Kasumi-1 (cell line): ENCODE results near the gene OSCP1.
A peak's percentile ranks its signal among the peaks of the same experiment; 100 is the strongest.
"Not testable (repeated sequence)": the region's sequence is repeated elsewhere in the genome, so short reads cannot be mapped to it uniquely, and the experiment has no call there.

Experiments used
- DNase-seq, 2 experiments: peaks; one replicate each; lab custom pipeline; 2025; lab: John Stamatoyannopoulos, UW

OSCP1 gene, protein sequence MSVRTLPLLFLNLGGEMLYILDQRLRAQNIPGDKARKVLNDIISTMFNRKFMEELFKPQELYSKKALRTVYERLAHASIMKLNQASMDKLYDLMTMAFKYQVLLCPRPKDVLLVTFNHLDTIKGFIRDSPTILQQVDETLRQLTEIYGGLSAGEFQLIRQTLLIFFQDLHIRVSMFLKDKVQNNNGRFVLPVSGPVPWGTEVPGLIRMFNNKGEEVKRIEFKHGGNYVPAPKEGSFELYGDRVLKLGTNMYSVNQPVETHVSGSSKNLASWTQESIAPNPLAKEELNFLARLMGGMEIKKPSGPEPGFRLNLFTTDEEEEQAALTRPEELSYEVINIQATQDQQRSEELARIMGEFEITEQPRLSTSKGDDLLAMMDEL

DNA sequence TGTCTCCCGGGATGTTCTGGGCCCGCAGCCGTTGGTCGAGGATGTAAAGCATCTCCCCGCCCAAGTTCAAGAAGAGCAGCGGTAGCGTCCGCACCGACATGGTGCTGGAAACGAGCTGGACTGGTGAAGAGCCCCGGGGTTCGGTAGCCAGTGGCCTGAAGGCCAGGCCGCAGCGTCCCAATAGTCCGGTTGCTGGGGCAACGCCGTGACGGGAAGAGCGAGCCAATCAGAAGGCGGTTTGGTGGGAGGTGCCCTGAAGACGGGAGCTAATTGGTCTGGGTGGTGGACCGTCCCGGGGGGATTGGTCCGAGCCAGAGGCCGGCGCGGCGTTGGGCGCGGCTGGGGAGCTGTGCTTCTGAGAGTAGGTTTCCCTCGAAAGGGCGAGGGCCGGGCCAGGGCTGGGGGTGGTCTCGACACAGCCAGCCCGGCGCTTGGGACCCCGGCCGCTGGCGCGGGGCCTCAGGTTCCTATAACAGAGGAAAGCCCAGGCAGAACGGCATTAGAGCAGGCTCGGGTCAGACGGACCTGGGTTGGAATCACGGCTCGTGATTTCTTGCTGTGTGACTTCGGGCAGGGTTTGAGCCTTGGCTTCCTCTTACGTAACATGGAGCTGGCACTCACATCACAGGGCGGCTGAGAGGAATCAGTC is at the start of gene OSCP1:
TSS of gene OSCP1 (minus strand) at position 182 of the 649 bp plus-strand sequence. CDS start at position 100, 82 bp downstream.
- peak; percentile 52 to 64 for DNase-seq

GRCh38 chr1:36497207-36497606 is 47.0 kb upstream of the OSCP1 start:
- no peak for DNase-seq

GRCh38 chr1:36494971-36495370 is 44.7 kb upstream of the OSCP1 start:
- no peak for DNase-seq

DNA sequence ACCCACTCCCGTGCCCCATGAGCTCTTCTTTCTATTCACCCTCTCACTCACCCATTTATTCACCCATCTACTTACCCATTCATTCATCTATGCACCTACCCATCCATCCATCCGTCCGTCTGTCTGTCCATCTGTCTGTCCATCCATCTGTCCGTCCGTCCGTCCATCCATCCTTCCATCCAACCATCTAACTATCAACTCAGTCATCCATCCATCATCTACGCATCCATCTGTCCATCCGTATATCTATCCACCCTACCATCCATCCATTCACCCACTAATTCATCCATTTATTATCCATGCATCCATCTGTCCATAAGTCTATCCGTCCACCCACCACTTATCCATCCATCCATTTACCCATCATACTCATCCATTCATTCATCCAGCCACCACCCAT is 43.3 kb upstream of the OSCP1 start:
- DNase-seq = no peak

DNA sequence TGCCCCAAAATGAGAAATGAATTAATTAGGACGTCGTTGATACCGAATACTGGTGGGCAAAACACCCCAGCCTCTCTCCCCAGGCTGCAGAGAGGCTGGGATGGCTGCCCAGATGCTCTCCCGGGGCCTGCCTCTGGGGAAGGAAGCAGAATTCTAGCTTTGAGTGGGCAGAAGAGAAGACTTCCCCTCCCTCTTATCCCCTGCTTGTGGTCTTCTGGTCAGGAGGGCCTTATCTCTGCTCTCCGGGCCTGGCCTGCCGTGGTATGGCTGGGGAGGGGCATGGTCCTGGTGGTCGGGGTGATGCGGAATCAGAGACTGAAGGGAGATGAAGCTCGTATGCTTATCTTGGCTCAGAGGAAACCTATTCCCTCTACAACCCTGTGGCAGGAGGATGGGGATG is 42.2 kb upstream of the OSCP1 start:
- DNase-seq = no peak

DNA sequence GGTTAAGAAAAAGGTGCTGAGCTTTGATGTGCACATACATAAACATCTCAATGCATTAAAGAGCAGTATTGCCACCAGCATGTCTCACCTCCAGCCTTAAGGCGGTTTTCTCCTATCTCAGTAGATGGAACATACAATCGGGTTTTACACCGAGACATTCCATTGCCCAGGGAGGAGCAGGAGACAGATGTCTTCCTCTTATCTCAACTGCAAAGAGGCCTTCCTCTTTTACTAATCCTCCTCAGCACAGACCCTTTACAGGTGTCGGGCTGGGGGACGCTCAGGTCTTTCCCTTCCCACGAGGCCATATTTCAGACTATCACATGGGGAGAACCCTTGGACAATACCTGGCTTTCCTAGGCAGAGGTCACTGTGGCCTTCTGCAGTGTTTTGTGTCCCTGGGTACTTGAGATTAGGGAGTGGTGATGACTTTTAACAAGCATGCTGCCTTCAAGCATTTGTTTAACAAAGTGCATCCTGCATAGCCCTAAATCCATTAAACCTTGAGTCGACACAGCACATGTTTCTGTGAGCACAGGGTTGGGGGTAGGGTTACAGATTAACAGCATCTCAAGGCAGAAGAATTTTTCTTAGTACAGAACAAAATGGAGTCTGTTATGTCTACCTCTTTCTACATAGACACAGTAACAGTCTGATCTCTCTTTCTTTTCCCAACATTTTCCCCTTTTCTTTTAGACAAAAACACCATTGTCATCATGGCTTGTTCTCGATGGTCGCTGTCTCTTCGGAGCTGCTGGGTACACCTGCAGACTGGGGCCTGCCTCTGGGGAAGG is 39.2 kb upstream of the OSCP1 start:
- DNase-seq = not testable (repeated sequence)

- no peak for DNase-seq
Observed at GRCh38 chr1:36487906-36488305, 37.7 kb upstream of the OSCP1 start.

- not testable (repeated sequence) for DNase-seq
Observed at GRCh38 chr1:36487336-36487725, 37.1 kb upstream of the OSCP1 start.

- DNase-seq = peak; percentile 81 to 86
Observed at GRCh38 chr1:36486439-36487335, 36.4 kb upstream of the OSCP1 start.

GRCh38 chr1:36486093-36486438 is 35.8 kb upstream of the OSCP1 start:
- no peak for DNase-seq

DNA sequence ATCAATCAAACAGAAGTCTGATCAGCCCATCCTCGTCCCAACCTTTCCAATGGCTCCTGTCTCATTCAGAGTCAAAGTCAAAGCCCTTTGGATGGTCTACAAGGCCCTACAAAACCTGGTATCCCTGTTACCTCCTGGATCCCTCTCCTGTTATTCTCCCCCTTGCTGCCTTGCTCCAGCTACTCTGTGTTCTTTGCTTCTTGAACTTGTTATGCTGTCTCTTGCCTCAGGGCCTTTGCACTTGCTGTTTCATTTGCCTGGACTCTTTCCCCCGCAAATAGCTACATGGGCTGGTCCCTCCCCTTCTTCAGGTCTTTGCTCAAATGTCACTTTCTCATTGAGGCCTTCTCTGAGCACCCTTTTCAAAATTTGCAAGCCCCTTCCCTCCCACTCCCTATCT is 33.8 kb upstream of the OSCP1 start:
- DNase-seq = no peak

DNA sequence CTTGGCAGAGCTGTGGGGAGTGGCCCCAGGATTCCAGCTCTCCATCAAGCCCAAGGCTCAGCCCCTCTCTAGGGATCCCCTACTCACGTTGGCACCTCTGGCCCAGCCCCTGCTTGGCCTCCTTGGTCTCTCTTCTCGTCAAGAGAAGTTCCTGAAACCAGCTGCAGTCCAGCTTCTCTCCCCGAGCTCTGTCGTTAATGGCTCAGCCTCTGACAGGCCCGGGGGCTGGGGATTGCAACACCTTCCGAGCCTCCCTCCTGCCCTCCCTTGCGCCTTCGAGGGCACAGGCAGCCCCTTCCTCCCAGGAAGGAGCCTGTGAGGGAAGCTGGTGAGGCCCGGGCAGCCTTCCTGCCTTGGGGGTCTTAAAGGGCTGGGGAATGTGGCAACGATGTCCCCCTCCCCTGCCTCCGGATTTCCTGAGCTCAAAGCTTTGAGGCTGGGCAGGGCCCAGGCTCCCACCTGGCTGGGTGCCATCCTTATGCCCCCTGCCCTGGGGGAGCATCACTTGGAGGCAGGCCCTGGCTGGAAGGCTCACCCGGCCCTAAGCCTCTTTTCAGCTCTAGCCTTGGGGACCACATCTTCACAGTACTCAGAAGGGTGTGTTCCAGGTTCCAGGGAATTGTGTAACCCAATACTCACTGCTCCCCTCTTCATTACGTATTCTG is 32.6 kb upstream of the OSCP1 start, which contains the start of gene CSF3R:
TSS of gene CSF3R (minus strand) at position 190 of the 665 bp plus-strand sequence. CDS start 3,417 bp downstream, outside the sequence.
- DNase-seq = peak; percentile 74 to 82

GRCh38 chr1:36481771-36482723 is 31.8 kb upstream of the OSCP1 start:
- peak in 1 of 2 experiments; percentile 11 for DNase-seq

DNA sequence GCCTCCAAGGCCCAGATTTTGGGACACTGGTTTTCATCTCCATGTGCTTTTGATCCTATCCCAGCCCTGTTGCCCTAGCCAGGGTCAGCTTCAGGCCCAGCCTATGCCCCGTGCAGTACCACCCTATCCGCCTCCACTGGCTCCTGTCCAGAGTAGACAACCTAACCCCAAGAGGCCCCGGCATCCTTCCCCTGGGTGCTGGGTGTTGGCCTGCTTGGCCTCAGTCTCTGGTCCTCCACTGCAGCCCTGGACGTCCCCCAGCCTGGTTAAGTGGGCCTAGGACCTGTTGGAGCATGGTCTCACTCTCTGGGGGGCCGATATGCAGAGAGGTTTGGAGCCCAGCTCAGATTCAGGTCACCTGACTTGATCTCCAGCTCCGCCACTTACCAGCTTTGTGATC is 30.8 kb upstream of the OSCP1 start:
- DNase-seq = no peak

DNA sequence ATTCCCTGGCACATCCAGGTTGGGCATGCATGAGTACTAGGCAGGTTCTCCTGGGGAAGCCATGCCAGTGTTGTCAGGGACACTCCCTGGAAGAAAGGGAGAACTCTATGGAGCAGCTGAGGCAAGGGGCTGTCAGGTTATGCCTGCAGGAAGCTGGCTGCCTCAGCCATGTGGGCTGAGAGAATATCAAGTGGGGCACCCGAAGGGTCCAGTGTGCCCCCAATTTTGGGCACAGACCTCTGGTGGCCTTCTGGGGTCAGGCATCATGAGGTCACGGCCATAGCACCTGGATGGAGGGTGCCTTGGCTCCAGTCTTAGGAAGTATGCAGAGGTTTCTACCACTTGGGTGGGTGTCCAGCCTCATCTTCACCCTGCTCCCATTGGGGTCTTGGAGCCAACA is 29.9 kb upstream of the OSCP1 start:
- no peak for DNase-seq

- no peak for DNase-seq
Observed at GRCh38 chr1:36479505-36480051, 29.3 kb upstream of the OSCP1 start.

DNA sequence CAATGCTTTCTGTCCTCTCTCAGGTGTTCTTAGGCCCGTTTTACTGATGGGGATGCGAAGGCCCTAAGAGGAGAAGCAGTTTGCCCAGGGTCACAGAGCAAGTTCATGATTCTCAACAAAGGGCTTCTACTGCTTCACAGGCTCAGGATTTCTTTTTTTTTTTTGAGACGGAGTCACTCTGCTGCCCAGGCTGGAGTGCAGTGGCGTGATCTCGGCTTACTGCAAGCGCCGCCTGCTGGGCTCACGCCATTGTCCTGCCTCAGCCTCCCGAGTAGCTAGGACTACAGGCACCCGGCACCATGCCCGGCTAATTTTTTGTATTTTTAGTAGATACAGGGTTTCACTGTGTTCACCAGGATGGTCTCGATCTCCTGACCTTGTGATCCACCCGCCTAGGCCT is 27.4 kb upstream of the OSCP1 start:
- not testable (repeated sequence) for DNase-seq

DNA sequence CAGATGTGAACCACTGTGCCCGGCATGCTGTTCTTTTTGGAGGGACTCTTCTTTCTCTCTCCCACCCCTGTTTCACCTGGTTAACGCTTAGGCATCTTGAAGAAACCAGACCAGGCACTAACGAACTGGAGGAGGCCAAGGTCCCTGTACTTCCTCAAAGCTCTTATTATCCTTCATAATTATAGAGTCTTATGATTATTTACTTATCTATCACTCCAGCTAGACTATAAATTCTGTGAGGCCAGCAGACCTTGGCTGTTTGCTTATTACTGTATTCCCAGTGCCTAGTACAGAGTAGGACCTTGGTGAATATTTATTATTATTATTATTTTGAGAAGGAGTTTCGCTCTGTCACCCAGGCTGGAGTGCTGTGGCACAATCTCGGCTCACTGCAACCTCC is 26.7 kb upstream of the OSCP1 start:
- no peak for DNase-seq

DNA sequence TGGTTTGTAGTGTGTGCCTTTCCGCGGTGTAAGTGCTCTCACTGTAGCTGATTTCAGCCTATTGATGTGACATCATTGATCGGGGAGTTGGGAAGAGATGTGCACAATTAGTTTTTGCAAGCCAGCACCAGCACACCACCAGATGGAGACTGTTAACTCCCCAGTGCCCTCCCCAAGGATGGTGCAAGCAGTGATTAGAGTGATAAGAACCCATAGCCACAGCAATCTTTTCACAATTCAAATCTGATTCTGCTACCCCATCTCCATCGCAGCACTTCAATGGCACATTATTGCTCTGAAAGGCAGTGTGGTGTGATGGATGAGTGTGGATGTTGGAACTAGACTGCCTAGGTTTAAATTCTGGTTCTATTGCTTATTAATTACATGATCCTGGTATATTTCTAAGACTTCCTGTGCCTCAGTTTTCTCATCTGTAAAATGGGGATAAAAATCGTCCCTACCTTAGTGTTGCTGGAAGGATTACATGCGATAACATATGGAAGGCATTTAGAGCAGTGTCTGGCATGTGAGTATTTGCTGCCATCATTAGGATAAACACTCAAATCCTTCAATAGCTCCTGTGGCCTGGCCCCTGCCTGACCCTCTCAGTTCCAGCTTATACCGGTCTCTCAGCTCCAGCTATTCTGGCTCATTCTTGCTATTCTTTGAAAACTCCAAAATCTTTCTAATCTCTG is 25.8 kb upstream of the OSCP1 start:
- no peak for DNase-seq
